DOHH2 (cell line): ENCODE measurements around the gene INKA2.
"Not testable (repeated sequence)": the region's sequence is repeated elsewhere in the genome, so short reads cannot be mapped to it uniquely, and the experiment has no call there.

Experiments used
- H3F3A ChIP-seq: fragments of 200-600 bp; sonication (generic), shearing (Covaris generic); 2 replicates; pipeline ENCODE4 v1.6.0; 2016; ENCODE audit warnings: antibody characterized with exemption, mild to moderate bottlenecking; ENCODE audit not compliant: control insufficient read depth, insufficient read depth
- H3K27ac ChIP-seq: fragments of 200-600 bp; sonication (generic); 2 replicates; pipeline ENCODE4 v1.5.1; 2014; ENCODE audit warnings: low read depth, mild to moderate bottlenecking, low read length, moderate library complexity
- H3K27me3 ChIP-seq: fragments of 200-600 bp; sonication (generic); 2 replicates; pipeline ENCODE4 v1.6.1; 2014; ENCODE audit warnings: mild to moderate bottlenecking, low read length, mixed read lengths; ENCODE audit not compliant: control insufficient read depth
- H3K36me3 ChIP-seq: fragments of 200-600 bp; sonication (generic); 2 replicates; pipeline ENCODE4 v1.6.1; 2014; ENCODE audit warnings: mild to moderate bottlenecking, low read length, moderate library complexity, mixed read lengths; ENCODE audit not compliant: control insufficient read depth
- H3K4me1 ChIP-seq: fragments of 200-600 bp; sonication (generic); 2 replicates; pipeline ENCODE4 v1.6.1; 2014; ENCODE audit warnings: mild to moderate bottlenecking, low read length, mixed read lengths; ENCODE audit not compliant: control insufficient read depth
- H3K4me2 ChIP-seq: fragments of 200-600 bp; sonication (generic); 2 replicates; pipeline ENCODE4 v1.6.0; 2014; ENCODE audit warnings: mild to moderate bottlenecking, low read length, moderate library complexity
- H3K4me3 ChIP-seq: fragments of 200-600 bp; sonication (generic); 2 replicates; pipeline ENCODE4 v1.5.1; 2014; ENCODE audit warnings: mild to moderate bottlenecking, low read length, mixed read lengths
- H3K79me2 ChIP-seq: fragments of 200-600 bp; sonication (generic); 2 replicates; pipeline ENCODE4 v1.6.1; 2014; ENCODE audit warnings: mild to moderate bottlenecking, low read length, mixed read lengths; ENCODE audit not compliant: control insufficient read depth
- H3K9me2 ChIP-seq: fragments of 200-600 bp; sonication (generic); replicated peaks from 2 replicates; pipeline ENCODE4 v1.6.1; 2014; ENCODE audit warnings: mild to moderate bottlenecking, low read length, mixed read lengths; ENCODE audit not compliant: control insufficient read depth
- H3K9me3 ChIP-seq: fragments of 200-600 bp; sonication (generic); 2 replicates; pipeline ENCODE4 v1.6.1; 2014; ENCODE audit warnings: antibody characterized with exemption, low read length, mixed read lengths; ENCODE audit not compliant: control insufficient read depth, insufficient read depth
- H4K20me1 ChIP-seq: fragments of 200-600 bp; sonication (generic); 2 replicates; pipeline ENCODE4 v1.6.0; 2014; ENCODE audit warnings: low read depth, mild to moderate bottlenecking, antibody characterized with exemption, low read length, moderate library complexity; ENCODE audit not compliant: control insufficient read depth, insufficient read depth
- CTCF ChIP-seq: fragments of 200-600 bp; sonication (generic); IDR thresholded peaks from one replicate; pipeline ENCODE4 v1.5.1; 2014; ENCODE audit warnings: antibody characterized with exemption, mild to moderate bottlenecking, low read depth, low read length; ENCODE audit not compliant: poor library complexity, severe bottlenecking
- EZH2phosphoT487 ChIP-seq: fragments of 200-600 bp; sonication (generic); IDR thresholded peaks from 2 replicates; pipeline ENCODE4 v1.6.1; 2017; ENCODE audit warnings: borderline replicate concordance, mild to moderate bottlenecking, antibody characterized with exemption, low read length, moderate library complexity, mixed read lengths

INKA2 gene

GRCh38 chr1:111745675-111746613 is 6.7 kb upstream of the INKA2 start:
- Histone ChIP-seq H3F3A (no peaks in the 10 kb centered on the region), H4K20me1 (no peaks in the 10 kb centered on the region), H3K4me2 (no peak overlapping the region), H3K27me3 (peaks cover 13% of the 10 kb centered on the region), H3K9me3 (no peaks in the 10 kb centered on the region), H3K36me3 (no peaks in the 10 kb centered on the region), H3K79me2 (no peaks in the 10 kb centered on the region), H3K4me3 (no peak overlapping the region), H3K4me1 (peaks cover 10% of the 10 kb centered on the region), H3K27ac (no peak overlapping the region), H3K9me2 (no peaks in the 10 kb centered on the region)
- TF ChIP-seq EZH2phosphoT487 (no peak), CTCF (no peak)

- H3K9me3 ChIP-seq, result no peaks in the 10 kb centered on the region
- peaks cover 26% of the 10 kb centered on the region for H3K27me3 ChIP-seq
- H3K27ac ChIP-seq, result no peak overlapping the region
- H3K79me2 ChIP-seq, result no peaks in the 10 kb centered on the region
- peaks cover 24% of the 10 kb centered on the region for H3K4me1 ChIP-seq
- no peaks in the 10 kb centered on the region for H3K36me3 ChIP-seq
- H3K4me2 ChIP-seq, result no peak overlapping the region
- H3F3A ChIP-seq, result no peaks in the 10 kb centered on the region
- no peaks in the 10 kb centered on the region for H4K20me1 ChIP-seq
- no peaks in the 10 kb centered on the region for H3K9me2 ChIP-seq
- TF ChIP-seq EZH2phosphoT487 (no peak), CTCF (no peak)
- H3K4me3 ChIP-seq, result no peak overlapping the region
Observed at GRCh38 chr1:111743679-111744101, 4.5 kb upstream of the INKA2 start.

DNA sequence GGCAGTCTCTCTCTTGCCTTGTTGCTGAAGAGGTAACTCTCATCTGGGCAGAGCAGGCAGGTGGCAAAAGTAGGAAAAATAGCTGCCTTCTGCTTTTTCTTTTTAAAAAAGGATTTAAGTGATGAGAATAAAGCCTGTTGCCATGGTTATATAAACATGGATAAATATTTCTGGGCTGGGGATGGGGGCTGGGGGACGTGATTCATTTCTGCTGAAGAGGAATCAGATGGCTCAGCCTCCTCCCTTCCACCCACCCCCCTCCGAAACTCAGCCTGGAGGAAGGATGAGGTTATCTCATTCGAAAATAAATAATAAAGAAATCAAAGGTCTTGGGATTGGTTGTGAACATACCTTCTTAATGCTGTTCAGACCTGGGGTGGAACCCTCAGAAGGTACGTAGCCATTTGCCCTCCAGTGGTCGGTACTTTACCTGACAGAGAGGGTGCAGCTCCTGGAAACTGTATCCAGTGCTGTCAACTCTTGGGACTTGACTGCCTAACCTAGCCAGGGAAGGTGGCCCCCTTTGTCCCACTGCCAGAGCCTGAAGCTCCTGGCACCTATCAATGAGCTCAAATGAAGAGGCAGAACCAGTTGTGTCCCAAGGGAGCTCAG is 3.8 kb upstream of the INKA2 start:
- Histone ChIP-seq H3K4me2 (no peak overlapping the region), H3K4me1 (peaks cover 30% of the 10 kb centered on the region), H3K27ac (no peak overlapping the region)

DNA sequence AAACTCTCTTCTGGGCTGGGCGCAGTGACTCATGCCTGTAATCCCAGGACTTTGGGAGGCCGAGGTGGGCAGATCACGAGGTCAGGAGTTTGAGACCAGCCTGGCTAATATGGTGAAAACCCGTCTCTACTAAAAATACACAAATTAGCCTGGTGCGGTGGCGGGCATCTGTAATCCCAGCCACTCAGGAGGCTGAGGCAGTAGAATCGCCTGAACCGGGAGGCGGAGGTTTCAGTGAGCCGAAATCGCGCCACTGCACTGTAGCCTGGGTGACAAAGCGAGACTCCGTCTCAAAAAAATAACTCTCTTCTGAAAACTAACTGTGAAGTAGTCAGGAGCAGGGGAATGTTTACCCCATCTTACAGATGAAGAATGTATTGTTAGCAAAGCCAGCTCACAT is 3.1 kb upstream of the INKA2 start:
- not testable (repeated sequence) for H4K20me1 ChIP-seq, H3K36me3 ChIP-seq, H3K4me3 ChIP-seq, H3K9me2 ChIP-seq, H3K27ac ChIP-seq, H3F3A ChIP-seq, H3K9me3 ChIP-seq, H3K4me2 ChIP-seq, H3K79me2 ChIP-seq
- H3K27me3 ChIP-seq, result peaks cover 26% of the 10 kb centered on the region
- peaks cover 34% of the 10 kb centered on the region for H3K4me1 ChIP-seq

More for the DNA sequence above, 3.8 kb upstream of the INKA2 start:
- Histone ChIP-seq H3K79me2 (no peaks in the 10 kb centered on the region), H3K36me3 (no peaks in the 10 kb centered on the region), H3K9me3 (no peaks in the 10 kb centered on the region), H3K9me2 (no peaks in the 10 kb centered on the region), H4K20me1 (no peaks in the 10 kb centered on the region), H3K4me3 (no peak overlapping the region), H3F3A (0 out of 2 replicates have a peak, but pooled peaks cover under 1% of the 10 kb centered on the region), H3K27me3 (peaks cover 26% of the 10 kb centered on the region)
- TF ChIP-seq EZH2phosphoT487 (no peak), CTCF (no peak)
